Measurements from ENCODE around the gene TMPRSS5. TPM values are rescaled to one million over a fixed set of nuclear protein-coding genes. Genes with fewer than 3 reads are reported as not detected.

Gene TMPRSS5
- total RNA-seq, 2 experiments from 2014 or later: 0.43 to 1.00 TPM

- no peaks in the 10 kb centered on the region for H3K9me3 Mint-ChIP-seq
- no peaks in the 10 kb centered on the region for H3K4me1 Mint-ChIP-seq
- ATAC-seq (ENCODE audit: low read depth) (no peak), DNase-seq (no peak)
- POLR2A ChIA-PET: no interaction called here
- no peaks in the 10 kb centered on the region for H3K36me3 Mint-ChIP-seq
- H3K27ac Mint-ChIP-seq: no peak overlapping the region
- H3K27me3 Mint-ChIP-seq: peaks cover 11% of the 10 kb centered on the region
- no peak overlapping the region for H3K4me3 Mint-ChIP-seq
These were observed 61.5 kb downstream of the TMPRSS5 start for GRCh38 chr11:113644605-113645004.

- H3K27me3 Mint-ChIP-seq: peaks cover 12% of the 10 kb centered on the region
- H3K4me3 Mint-ChIP-seq: no peak overlapping the region
- POLR2A ChIA-PET: no interaction called here
- ATAC-seq (ENCODE audit: low read depth): no peak
- H3K27ac Mint-ChIP-seq: no peak overlapping the region
- H3K36me3 Mint-ChIP-seq: no peaks in the 10 kb centered on the region
- no peak for DNase-seq
- no peaks in the 10 kb centered on the region for H3K4me1 Mint-ChIP-seq
- no peaks in the 10 kb centered on the region for H3K9me3 Mint-ChIP-seq
These were observed 62.4 kb downstream of the TMPRSS5 start for GRCh38 chr11:113643701-113644100.

GRCh38 chr11:113643006-113643585 is 63.0 kb downstream of the TMPRSS5 start:
- DNase-seq (no peak), ATAC-seq (ENCODE audit: low read depth) (no peak)
- Mint-ChIP-seq H3K9me3 (no peaks in the 10 kb centered on the region), H3K36me3 (no peaks in the 10 kb centered on the region), H3K27ac (no peak overlapping the region), H3K4me3 (no peak overlapping the region), H3K27me3 (peaks cover 12% of the 10 kb centered on the region), H3K4me1 (no peaks in the 10 kb centered on the region)
- POLR2A ChIA-PET: no interaction called here

GRCh38 chr11:113642090-113642489 is 64.0 kb downstream of the TMPRSS5 start:
- Mint-ChIP-seq H3K27me3 (peaks cover 12% of the 10 kb centered on the region), H3K36me3 (no peaks in the 10 kb centered on the region), H3K4me3 (no peak overlapping the region), H3K9me3 (no peaks in the 10 kb centered on the region), H3K27ac (no peak overlapping the region), H3K4me1 (no peaks in the 10 kb centered on the region)
- POLR2A ChIA-PET: no interaction called here
- DNase-seq: no peak
- no peak for ATAC-seq (ENCODE audit: low read depth)

GRCh38 chr11:113638376-113638775 is 67.7 kb downstream of the TMPRSS5 start:
- ATAC-seq (ENCODE audit: low read depth) (no peak), DNase-seq (no peak)
- Mint-ChIP-seq H3K36me3 (no peaks in the 10 kb centered on the region), H3K27me3 (peaks cover 4% of the 10 kb centered on the region), H3K27ac (no peak overlapping the region), H3K4me3 (no peak overlapping the region), H3K9me3 (no peaks in the 10 kb centered on the region), H3K4me1 (no peaks in the 10 kb centered on the region)
- POLR2A ChIA-PET: no interaction called here

GRCh38 chr11:113637636-113638035 is 68.5 kb downstream of the TMPRSS5 start:
- Mint-ChIP-seq H3K4me3 (no peak overlapping the region), H3K27ac (no peak overlapping the region), H3K4me1 (no peaks in the 10 kb centered on the region), H3K36me3 (no peaks in the 10 kb centered on the region), H3K27me3 (peaks cover 4% of the 10 kb centered on the region), H3K9me3 (no peaks in the 10 kb centered on the region)
- ATAC-seq (ENCODE audit: low read depth) (no peak), DNase-seq (no peak)
- POLR2A ChIA-PET: no interaction called here

Other genes starting within 250 kb of the TMPRSS5 start
- gene DRD2, start 230.9 kb downstream of the TMPRSS5 start, total RNA-seq: not detected
- gene ZW10, start 67.4 kb upstream of the TMPRSS5 start, total RNA-seq: 10 to 100 TPM; 14.6 to 16.3 TPM
- not detected for gene CLDN25, start 73.5 kb upstream of the TMPRSS5 start, total RNA-seq
- 10 to 100 TPM; 43.0 to 44.9 TPM for gene USP28, start 169.3 kb upstream of the TMPRSS5 start, total RNA-seq
- not detected for gene HTR3B, start 198.5 kb upstream of the TMPRSS5 start, total RNA-seq